Measurements from ENCODE around the gene USP5.

USP5 gene

DNA sequence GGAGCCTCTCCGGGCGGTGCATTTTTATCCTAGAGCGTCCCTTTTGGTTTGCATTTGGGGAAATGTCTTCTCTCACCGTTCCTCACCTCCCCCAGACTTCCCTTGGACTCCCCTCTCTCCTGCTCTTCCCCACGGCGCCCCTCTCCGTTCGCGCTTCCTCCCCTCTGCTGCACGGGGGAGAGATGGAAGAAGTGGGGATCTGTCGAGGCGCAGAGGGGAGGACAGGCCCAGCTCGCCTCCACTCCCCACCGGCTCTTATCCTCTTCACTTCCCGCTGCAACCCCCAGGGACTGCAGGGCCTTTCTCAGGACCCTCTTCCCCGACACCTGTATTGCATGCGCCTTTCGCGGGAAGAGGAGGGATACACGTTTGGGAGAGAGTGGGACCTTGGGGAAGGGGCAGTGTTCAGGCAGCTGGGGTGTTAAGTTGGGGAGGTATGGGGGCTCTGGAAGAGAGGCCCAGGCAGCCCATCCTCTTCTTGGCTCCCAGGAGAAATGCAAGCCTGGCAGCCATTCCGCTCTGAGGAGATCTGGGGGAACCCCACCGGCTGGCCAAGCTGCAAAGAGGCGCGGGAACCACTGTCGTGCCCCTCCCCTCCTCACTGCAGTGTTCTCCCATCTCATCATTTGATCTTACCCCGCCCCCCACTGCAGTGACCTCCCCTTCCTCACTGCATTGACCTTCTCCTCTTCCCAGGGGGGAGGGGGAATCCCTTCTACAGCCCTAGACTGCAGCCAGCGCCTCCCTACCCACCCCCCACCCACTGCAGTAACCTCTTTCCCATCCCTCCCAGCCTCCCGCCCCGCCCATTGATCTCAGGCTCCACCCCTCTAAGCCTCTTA lies 63.2 kb downstream of the USP5 start:
- no peak for DNase-seq (ENCODE audit: low spot score)

DNA sequence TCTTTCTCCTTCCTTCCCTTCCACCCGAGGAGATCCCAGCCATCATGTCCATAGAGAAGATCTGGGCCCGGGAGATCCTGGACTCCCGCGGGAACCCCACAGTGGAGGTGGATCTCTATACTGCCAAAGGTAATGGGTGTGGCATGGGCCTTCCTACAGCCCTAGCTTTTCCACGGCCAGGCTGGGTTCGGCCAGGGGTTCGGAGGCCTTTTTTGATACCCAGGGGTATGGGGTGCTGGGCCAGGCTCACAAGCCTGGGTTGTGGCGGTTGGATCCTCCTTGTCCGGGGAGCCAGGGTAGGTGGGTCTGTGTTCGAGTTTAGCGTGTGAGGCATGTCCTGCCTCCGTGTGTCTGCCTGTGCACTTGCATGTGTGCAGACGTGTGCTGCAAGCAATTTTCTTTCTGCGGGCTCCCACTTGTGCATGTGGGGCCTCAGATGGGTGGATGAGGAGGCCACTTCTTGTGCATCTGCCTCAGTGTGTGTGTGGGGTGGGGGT lies 63.9 kb downstream of the USP5 start:
- DNase-seq (ENCODE audit: low spot score) = no peak
